ENCODE measurements around the gene RAPGEF4. TPM values are rescaled to one million over a fixed set of nuclear protein-coding genes. Genes with fewer than 3 reads are reported as not detected.

RAPGEF4 gene
- total RNA-seq, 1 experiment from 2014 or later, result not detected

- Histone ChIP-seq H4K20me1 (ENCODE audit: insufficient read depth) (no peaks in the 10 kb centered on the region), H3K27ac (no peak overlapping the region)
- POLR2A ChIA-PET (ENCODE audit: unreplicated experiment), result no interaction called here
Observed at GRCh38 chr2:172887280-172887679, 151.6 kb downstream of the RAPGEF4 start.

GRCh38 chr2:172888714-172889669, 153.3 kb downstream of the RAPGEF4 start:
- Histone ChIP-seq H3K79me2 (ENCODE audit: low read depth) (no peaks in the 10 kb centered on the region), H3K4me2 (no peak overlapping the region), H3K4me1 (replicated peaks; ENCODE audit: insufficient read depth) (0 out of 2 replicates have a peak, but pooled peaks cover 5% of the 10 kb centered on the region), H3K4me3 (no peak overlapping the region), H4K20me1 (ENCODE audit: insufficient read depth) (no peaks in the 10 kb centered on the region), H3K9me3 (ENCODE audit: insufficient read depth, low read depth) (no peaks in the 10 kb centered on the region), H2AFZ (no peak overlapping the region), H3K27me3 (ENCODE audit: insufficient read depth, low read depth) (peaks cover 12% of the 10 kb centered on the region), H3F3A (ENCODE audit: insufficient read depth, low read depth) (no peaks in the 10 kb centered on the region), H3K9me2 (ENCODE audit: insufficient read depth) (no peaks in the 10 kb centered on the region), H3K36me3 (ENCODE audit: low read depth) (no peaks in the 10 kb centered on the region), H3K27ac (no peak overlapping the region)
- ChIA-PET POLR2A (ENCODE audit: unreplicated experiment) (no interaction called here), CTCF (no interaction called here)
- TF ChIP-seq, protein P1, sequence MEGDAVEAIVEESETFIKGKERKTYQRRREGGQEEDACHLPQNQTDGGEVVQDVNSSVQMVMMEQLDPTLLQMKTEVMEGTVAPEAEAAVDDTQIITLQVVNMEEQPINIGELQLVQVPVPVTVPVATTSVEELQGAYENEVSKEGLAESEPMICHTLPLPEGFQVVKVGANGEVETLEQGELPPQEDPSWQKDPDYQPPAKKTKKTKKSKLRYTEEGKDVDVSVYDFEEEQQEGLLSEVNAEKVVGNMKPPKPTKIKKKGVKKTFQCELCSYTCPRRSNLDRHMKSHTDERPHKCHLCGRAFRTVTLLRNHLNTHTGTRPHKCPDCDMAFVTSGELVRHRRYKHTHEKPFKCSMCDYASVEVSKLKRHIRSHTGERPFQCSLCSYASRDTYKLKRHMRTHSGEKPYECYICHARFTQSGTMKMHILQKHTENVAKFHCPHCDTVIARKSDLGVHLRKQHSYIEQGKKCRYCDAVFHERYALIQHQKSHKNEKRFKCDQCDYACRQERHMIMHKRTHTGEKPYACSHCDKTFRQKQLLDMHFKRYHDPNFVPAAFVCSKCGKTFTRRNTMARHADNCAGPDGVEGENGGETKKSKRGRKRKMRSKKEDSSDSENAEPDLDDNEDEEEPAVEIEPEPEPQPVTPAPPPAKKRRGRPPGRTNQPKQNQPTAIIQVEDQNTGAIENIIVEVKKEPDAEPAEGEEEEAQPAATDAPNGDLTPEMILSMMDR (conservative IDR thresholded peaks at IDR 0.05), result no peak
- no peak for TF ChIP-seq EZH2 (IDR thresholded peaks at IDR 0.05; ENCODE audit: low read depth)
- intact Hi-C loops (cut with micrococcal nuclease; ENCODE audit: unreplicated experiment), result no loop called here
- no TSS peak for BruUV-seq (replicated peaks)
- DNase-seq, result no peak

More at GRCh38 chr2:172887280-172887679, 151.6 kb downstream of the RAPGEF4 start:
- intact Hi-C loops (cut with micrococcal nuclease; ENCODE audit: unreplicated experiment), result no loop called here
- Histone ChIP-seq H3K9me2 (ENCODE audit: insufficient read depth) (no peaks in the 10 kb centered on the region), H3F3A (ENCODE audit: insufficient read depth, low read depth) (no peaks in the 10 kb centered on the region), H3K4me1 (replicated peaks; ENCODE audit: insufficient read depth) (0 out of 2 replicates have a peak, but pooled peaks cover 5% of the 10 kb centered on the region), H3K4me2 (no peak overlapping the region), H3K79me2 (ENCODE audit: low read depth) (no peaks in the 10 kb centered on the region), H3K4me3 (no peak overlapping the region), H2AFZ (no peak overlapping the region), H3K27me3 (ENCODE audit: insufficient read depth, low read depth) (0 out of 2 replicates have a peak, but pooled peaks cover 1% of the 10 kb centered on the region), H3K9me3 (ENCODE audit: insufficient read depth, low read depth) (no peaks in the 10 kb centered on the region), H3K36me3 (ENCODE audit: low read depth) (no peaks in the 10 kb centered on the region)
- BruUV-seq (replicated peaks), result no TSS peak
- TF ChIP-seq, protein P1 (conservative IDR thresholded peaks at IDR 0.05), result no peak
- DNase-seq, result no peak
- CTCF ChIA-PET, result interaction anchor here (1.0 kb wide), 1 partner anchor 44 kb away, joined by 3 read pairs; no protein-coding TSS in a partner anchor

GRCh38 chr2:172889768-172890430, 154.3 kb downstream of the RAPGEF4 start:
- ChIA-PET CTCF (no interaction called here), POLR2A (ENCODE audit: unreplicated experiment) (no interaction called here)
- BruUV-seq (replicated peaks), result no TSS peak
- intact Hi-C loops (cut with micrococcal nuclease; ENCODE audit: unreplicated experiment), result no loop called here
- Histone ChIP-seq H3K9me2 (ENCODE audit: insufficient read depth) (no peaks in the 10 kb centered on the region), H2AFZ (no peak overlapping the region), H3K9me3 (ENCODE audit: insufficient read depth, low read depth) (no peaks in the 10 kb centered on the region), H3K27ac (no peak overlapping the region), H3K4me3 (no peak overlapping the region), H3K4me1 (replicated peaks; ENCODE audit: insufficient read depth) (0 out of 2 replicates have a peak, but pooled peaks cover 5% of the 10 kb centered on the region), H3K79me2 (ENCODE audit: low read depth) (no peaks in the 10 kb centered on the region), H3K36me3 (ENCODE audit: low read depth) (no peaks in the 10 kb centered on the region), H3K27me3 (ENCODE audit: insufficient read depth, low read depth) (peaks cover 17% of the 10 kb centered on the region), H3K4me2 (no peak overlapping the region), H4K20me1 (ENCODE audit: insufficient read depth) (no peaks in the 10 kb centered on the region), H3F3A (ENCODE audit: insufficient read depth, low read depth) (no peaks in the 10 kb centered on the region)
- TF ChIP-seq, protein P1 (conservative IDR thresholded peaks at IDR 0.05), result no peak
- no peak for TF ChIP-seq EZH2 (IDR thresholded peaks at IDR 0.05; ENCODE audit: low read depth)
- no peak for DNase-seq
